GM23338 (cell line): Measurements from ENCODE around the gene CHCHD3. TPM values are rescaled to one million over a fixed set of nuclear protein-coding genes. Genes with fewer than 3 reads are reported as not detected.

ENCODE experiments used
- ATAC-seq: fragments of 200-7000 bp; cut with Tn5 transposase; 3 replicates; pipeline ENCODE4 v1.9.1; 2020
- DNase-seq: peaks from one replicate; pipeline ENCODE4 v3.0.0-alpha.2; 2015; ENCODE audit warnings: low spot score
- H2AFZ ChIP-seq: fragments of 200-600 bp; sonication (generic); 2 replicates; pipeline ENCODE4 v1.8.0; 2016; ENCODE audit warnings: antibody characterized with exemption, mild to moderate bottlenecking, moderate library complexity
- H3F3A ChIP-seq: fragments of 200-600 bp; sonication (generic); replicated peaks from 2 replicates; pipeline ENCODE4 v1.8.0; 2017; ENCODE audit warnings: antibody characterized with exemption, mixed run types, low read depth
- H3K27ac ChIP-seq: fragments of 200-600 bp; sonication (generic); 2 replicates; pipeline ENCODE4 v1.6.1; 2016; ENCODE audit warnings: low read depth
- H3K27me3 ChIP-seq: fragments of 200-600 bp; sonication (generic); 2 replicates; pipeline ENCODE4 v1.8.0; 2016; ENCODE audit warnings: mild to moderate bottlenecking, mixed run types, moderate library complexity; ENCODE audit not compliant: insufficient read depth
- H3K36me3 ChIP-seq: fragments of 200-600 bp; sonication (generic); 2 replicates; pipeline ENCODE4 v1.8.0; 2016; ENCODE audit warnings: mild to moderate bottlenecking; ENCODE audit not compliant: insufficient read depth
- H3K4me1 ChIP-seq: fragments of 200-600 bp; sonication (generic); 2 replicates; pipeline ENCODE4 v1.8.0; 2016; ENCODE audit warnings: mild to moderate bottlenecking, moderate library complexity; ENCODE audit not compliant: insufficient read depth
- H3K4me2 ChIP-seq: fragments of 200-600 bp; sonication (generic); 2 replicates; pipeline ENCODE4 v1.7.1; 2017; ENCODE audit warnings: mixed run types
- H3K4me3 ChIP-seq: fragments of 200-600 bp; sonication (generic); 2 replicates; pipeline ENCODE4 v1.6.1; 2016; ENCODE audit warnings: mixed run types
- H3K79me2 ChIP-seq: fragments of 200-600 bp; sonication (generic); replicated peaks from 2 replicates; pipeline ENCODE4 v1.8.0; 2017; ENCODE audit warnings: mild to moderate bottlenecking; ENCODE audit not compliant: insufficient read depth
- H3K9me2 ChIP-seq: fragments of 200-600 bp; sonication (generic); 2 replicates; pipeline ENCODE4 v1.8.0; 2017; ENCODE audit not compliant: insufficient read depth
- H4K20me1 ChIP-seq: fragments of 200-600 bp; sonication (generic); replicated peaks from 2 replicates; pipeline ENCODE4 v1.8.0; 2017; ENCODE audit warnings: mild to moderate bottlenecking; ENCODE audit not compliant: insufficient read depth
- H3K27ac Mint-ChIP-seq: 2 replicates; pipeline ENCODE4 v1.8.0; 2020; ENCODE audit warnings: inconsistent platforms, mild to moderate bottlenecking, moderate library complexity, mixed read lengths
- H3K27me3 Mint-ChIP-seq: 3 replicates; pipeline ENCODE4 v1.8.0; 2022; ENCODE audit warnings: low read depth, mild to moderate bottlenecking, moderate library complexity, mixed read lengths, inconsistent platforms; ENCODE audit not compliant: insufficient read depth, poor library complexity
- H3K36me3 Mint-ChIP-seq: 3 replicates; pipeline ENCODE4 v1.8.0; 2021; ENCODE audit warnings: low read depth, mild to moderate bottlenecking, inconsistent platforms, moderate library complexity, mixed read lengths
- H3K4me1 Mint-ChIP-seq: 3 replicates; pipeline ENCODE4 v1.8.0; 2020; ENCODE audit warnings: mild to moderate bottlenecking, inconsistent platforms, mixed read lengths
- H3K4me3 Mint-ChIP-seq: 3 replicates; pipeline ENCODE4 v1.8.0; 2021; ENCODE audit warnings: moderate library complexity, mild to moderate bottlenecking, inconsistent platforms, mixed read lengths
- H3K9me3 Mint-ChIP-seq: 3 replicates; pipeline ENCODE4 v1.8.0; 2020; ENCODE audit warnings: moderate library complexity, mild to moderate bottlenecking, inconsistent platforms, mixed read lengths
- CREB1 ChIP-seq: fragments of 250-450 bp; sonication (Bioruptor Pico); IDR thresholded peaks from 2 replicates; pipeline ENCODE4 v1.5.0; 2020; ENCODE audit warnings: low read depth, mild to moderate bottlenecking, moderate library complexity
- EZH2 ChIP-seq: fragments of 200-600 bp; sonication (generic); IDR thresholded peaks from one replicate; pipeline ENCODE4 v1.8.0; 2017; ENCODE audit warnings: antibody characterized with exemption, mild to moderate bottlenecking, low read depth; ENCODE audit not compliant: unreplicated experiment
- EZH2phosphoT487 ChIP-seq: fragments of 200-600 bp; sonication (generic); IDR thresholded peaks from one replicate; pipeline ENCODE4 v1.8.1; 2018; ENCODE audit warnings: antibody characterized with exemption; ENCODE audit not compliant: unreplicated experiment
- JUNB ChIP-seq: IDR thresholded peaks from one replicate; pipeline ENCODE4 v1.6.1; 2016; ENCODE audit warnings: antibody characterized with exemption; ENCODE audit not compliant: unreplicated experiment
- POLR2AphosphoS5 ChIP-seq: IDR thresholded peaks from 2 replicates; pipeline ENCODE4 v1.6.1; 2016; ENCODE audit warnings: antibody characterized with exemption, low read depth
- STAT1 ChIP-seq: IDR thresholded peaks from one replicate; pipeline ENCODE4 v1.6.1; 2016; ENCODE audit warnings: antibody characterized with exemption; ENCODE audit not compliant: unreplicated experiment
- ZNF114 ChIP-seq: fragments of 250-450 bp; sonication (Bioruptor Pico); IDR thresholded peaks from 2 replicates; pipeline ENCODE4 v1.5.0; 2020; ENCODE audit warnings: mild to moderate bottlenecking, moderate library complexity
- ZNF331 ChIP-seq: fragments of 250-450 bp; sonication (Bioruptor Pico); IDR thresholded peaks from 2 replicates; pipeline ENCODE4 v1.5.0; 2020; ENCODE audit warnings: low read depth, mild to moderate bottlenecking, moderate library complexity
- ZNF462 ChIP-seq: fragments of 250-450 bp; sonication (Bioruptor Pico); IDR thresholded peaks from 2 replicates; pipeline ENCODE4 v1.5.0; 2020; ENCODE audit warnings: mild to moderate bottlenecking, moderate library complexity
- polyA plus RNA-seq: library from polyadenylated mRNA; unstranded; fragments of >200 nt; fragmentation: Nextera tagmentation; extraction: Ambion mirVana; gene quantifications from 2 replicates; pipeline ENCODE4 v1.2.1, GENCODE V29; 2016
- total RNA-seq: library from RNA; depleted of rRNA; stranded (reverse); fragments of >200 nt; shearing (Covaris generic); gene quantifications from 2 replicates; pipeline ENCODE4 v1.2.3, GENCODE V29; 2014
- TF ChIP-seq, protein P1 (sequence below), 2 experiments: fragments of 200-600 bp in 1 of 2; sonication (generic) in 1 of 2; conservative IDR thresholded peaks; 2 replicates each; pipeline versions ENCODE4 v1.5.1 to v1.6.1; 2016 to 2017; ENCODE audit warnings: antibody characterized with exemption in 2 of 2, low read depth in 2 of 2, mild to moderate bottlenecking in 2 of 2, moderate library complexity in 1 of 2
- TF ChIP-seq, protein P2 (sequence below): IDR thresholded peaks from one replicate; pipeline ENCODE4 v1.6.1; 2018; ENCODE audit warnings: antibody characterized with exemption; ENCODE audit not compliant: unreplicated experiment

CHCHD3 gene
- total and polyA plus RNA-seq, 2 experiments from 2014 or later = 107 to 131 TPM

- TF ChIP-seq, protein P1, sequence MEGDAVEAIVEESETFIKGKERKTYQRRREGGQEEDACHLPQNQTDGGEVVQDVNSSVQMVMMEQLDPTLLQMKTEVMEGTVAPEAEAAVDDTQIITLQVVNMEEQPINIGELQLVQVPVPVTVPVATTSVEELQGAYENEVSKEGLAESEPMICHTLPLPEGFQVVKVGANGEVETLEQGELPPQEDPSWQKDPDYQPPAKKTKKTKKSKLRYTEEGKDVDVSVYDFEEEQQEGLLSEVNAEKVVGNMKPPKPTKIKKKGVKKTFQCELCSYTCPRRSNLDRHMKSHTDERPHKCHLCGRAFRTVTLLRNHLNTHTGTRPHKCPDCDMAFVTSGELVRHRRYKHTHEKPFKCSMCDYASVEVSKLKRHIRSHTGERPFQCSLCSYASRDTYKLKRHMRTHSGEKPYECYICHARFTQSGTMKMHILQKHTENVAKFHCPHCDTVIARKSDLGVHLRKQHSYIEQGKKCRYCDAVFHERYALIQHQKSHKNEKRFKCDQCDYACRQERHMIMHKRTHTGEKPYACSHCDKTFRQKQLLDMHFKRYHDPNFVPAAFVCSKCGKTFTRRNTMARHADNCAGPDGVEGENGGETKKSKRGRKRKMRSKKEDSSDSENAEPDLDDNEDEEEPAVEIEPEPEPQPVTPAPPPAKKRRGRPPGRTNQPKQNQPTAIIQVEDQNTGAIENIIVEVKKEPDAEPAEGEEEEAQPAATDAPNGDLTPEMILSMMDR (conservative IDR thresholded peaks at IDR 0.05; ENCODE audit: low read depth in 2 of 2) = no peak
- TF ChIP-seq, protein P2, sequence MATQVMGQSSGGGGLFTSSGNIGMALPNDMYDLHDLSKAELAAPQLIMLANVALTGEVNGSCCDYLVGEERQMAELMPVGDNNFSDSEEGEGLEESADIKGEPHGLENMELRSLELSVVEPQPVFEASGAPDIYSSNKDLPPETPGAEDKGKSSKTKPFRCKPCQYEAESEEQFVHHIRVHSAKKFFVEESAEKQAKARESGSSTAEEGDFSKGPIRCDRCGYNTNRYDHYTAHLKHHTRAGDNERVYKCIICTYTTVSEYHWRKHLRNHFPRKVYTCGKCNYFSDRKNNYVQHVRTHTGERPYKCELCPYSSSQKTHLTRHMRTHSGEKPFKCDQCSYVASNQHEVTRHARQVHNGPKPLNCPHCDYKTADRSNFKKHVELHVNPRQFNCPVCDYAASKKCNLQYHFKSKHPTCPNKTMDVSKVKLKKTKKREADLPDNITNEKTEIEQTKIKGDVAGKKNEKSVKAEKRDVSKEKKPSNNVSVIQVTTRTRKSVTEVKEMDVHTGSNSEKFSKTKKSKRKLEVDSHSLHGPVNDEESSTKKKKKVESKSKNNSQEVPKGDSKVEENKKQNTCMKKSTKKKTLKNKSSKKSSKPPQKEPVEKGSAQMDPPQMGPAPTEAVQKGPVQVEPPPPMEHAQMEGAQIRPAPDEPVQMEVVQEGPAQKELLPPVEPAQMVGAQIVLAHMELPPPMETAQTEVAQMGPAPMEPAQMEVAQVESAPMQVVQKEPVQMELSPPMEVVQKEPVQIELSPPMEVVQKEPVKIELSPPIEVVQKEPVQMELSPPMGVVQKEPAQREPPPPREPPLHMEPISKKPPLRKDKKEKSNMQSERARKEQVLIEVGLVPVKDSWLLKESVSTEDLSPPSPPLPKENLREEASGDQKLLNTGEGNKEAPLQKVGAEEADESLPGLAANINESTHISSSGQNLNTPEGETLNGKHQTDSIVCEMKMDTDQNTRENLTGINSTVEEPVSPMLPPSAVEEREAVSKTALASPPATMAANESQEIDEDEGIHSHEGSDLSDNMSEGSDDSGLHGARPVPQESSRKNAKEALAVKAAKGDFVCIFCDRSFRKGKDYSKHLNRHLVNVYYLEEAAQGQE = no peak
- TF ChIP-seq JUNB = no peak
- TF ChIP-seq EZH2phosphoT487 = no peak
These were observed 32.6 kb upstream of the CHCHD3 start (continued) for GRCh38 chr7:133114519-133114918.

GRCh38 chr7:133112976-133113375, 31.1 kb upstream of the CHCHD3 start:
- H3K4me2 ChIP-seq = no peak overlapping the region
- H4K20me1 ChIP-seq = no peaks in the 10 kb centered on the region
- peaks cover 16% of the 10 kb centered on the region for H3K9me3 Mint-ChIP-seq
- H3K79me2 ChIP-seq = no peaks in the 10 kb centered on the region
- no peak overlapping the region for H3K27ac ChIP-seq
- H3F3A ChIP-seq = no peaks in the 10 kb centered on the region
- H3K27me3 Mint-ChIP-seq = no peaks in the 10 kb centered on the region
- peaks cover 7% of the 10 kb centered on the region; the same call in 1 of the 3 replicates for H3K36me3 Mint-ChIP-seq
- H3K4me1 ChIP-seq = peaks cover 14% of the 10 kb centered on the region
- H3K4me3 Mint-ChIP-seq = no peak overlapping the region
- DNase-seq (no peak), ATAC-seq (no peak)
- H3K27ac Mint-ChIP-seq = no peak overlapping the region
- H3K27me3 ChIP-seq = no peaks in the 10 kb centered on the region
- H3K9me2 ChIP-seq = 0 out of 2 replicates have a peak, but pooled peaks cover 7% of the 10 kb centered on the region
- H3K4me1 Mint-ChIP-seq = peaks cover 12% of the 10 kb centered on the region
- H3K4me3 ChIP-seq = no peak overlapping the region
- H3K36me3 ChIP-seq = no peaks in the 10 kb centered on the region; the same call in 1 of the 2 replicates
- no peak overlapping the region for H2AFZ ChIP-seq
- no peak for TF ChIP-seq EZH2
- TF ChIP-seq ZNF114 (CRISPR knock-in tag) = no peak
- TF ChIP-seq POLR2AphosphoS5 = no peak
- TF ChIP-seq ZNF331 (CRISPR knock-in tag) = no peak
- no peak for TF ChIP-seq JUNB
- no peak for TF ChIP-seq EZH2phosphoT487
- TF ChIP-seq ZNF462 = no peak
- no peak for TF ChIP-seq STAT1
- no peak for TF ChIP-seq CREB1 (CRISPR knock-in tag)
- TF ChIP-seq, protein P1 (conservative IDR thresholded peaks at IDR 0.05; ENCODE audit: low read depth in 2 of 2) = no peak
